ENCODE data around the gene RGS17. TPM values are rescaled to one million over a fixed set of nuclear protein-coding genes. Genes with fewer than 3 reads are reported as not detected.

Gene RGS17
- total RNA-seq, 4 donors from 2014 or later = 0.55 to 0.79 TPM; not detected in 2

DNA sequence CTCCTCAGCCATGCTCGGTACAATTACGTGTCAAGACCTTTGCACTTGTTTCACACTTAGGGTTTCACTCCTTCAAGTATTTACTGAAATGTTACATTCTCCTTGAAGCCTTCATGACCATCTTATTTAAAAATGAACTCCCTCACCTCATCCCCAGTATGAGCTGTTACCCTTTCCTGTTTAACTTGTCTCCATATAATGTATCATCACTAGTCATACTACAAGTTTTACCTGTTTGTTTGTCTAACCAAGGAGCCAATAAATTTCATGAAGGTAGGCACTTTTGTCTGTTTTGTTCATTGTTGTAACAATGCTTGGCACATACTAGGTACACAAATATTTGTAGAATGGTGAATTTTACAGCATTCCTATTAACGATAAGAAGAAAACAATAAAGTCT lies 82.5 kb downstream of the RGS17 start:
- TF ChIP-seq, protein P1, sequence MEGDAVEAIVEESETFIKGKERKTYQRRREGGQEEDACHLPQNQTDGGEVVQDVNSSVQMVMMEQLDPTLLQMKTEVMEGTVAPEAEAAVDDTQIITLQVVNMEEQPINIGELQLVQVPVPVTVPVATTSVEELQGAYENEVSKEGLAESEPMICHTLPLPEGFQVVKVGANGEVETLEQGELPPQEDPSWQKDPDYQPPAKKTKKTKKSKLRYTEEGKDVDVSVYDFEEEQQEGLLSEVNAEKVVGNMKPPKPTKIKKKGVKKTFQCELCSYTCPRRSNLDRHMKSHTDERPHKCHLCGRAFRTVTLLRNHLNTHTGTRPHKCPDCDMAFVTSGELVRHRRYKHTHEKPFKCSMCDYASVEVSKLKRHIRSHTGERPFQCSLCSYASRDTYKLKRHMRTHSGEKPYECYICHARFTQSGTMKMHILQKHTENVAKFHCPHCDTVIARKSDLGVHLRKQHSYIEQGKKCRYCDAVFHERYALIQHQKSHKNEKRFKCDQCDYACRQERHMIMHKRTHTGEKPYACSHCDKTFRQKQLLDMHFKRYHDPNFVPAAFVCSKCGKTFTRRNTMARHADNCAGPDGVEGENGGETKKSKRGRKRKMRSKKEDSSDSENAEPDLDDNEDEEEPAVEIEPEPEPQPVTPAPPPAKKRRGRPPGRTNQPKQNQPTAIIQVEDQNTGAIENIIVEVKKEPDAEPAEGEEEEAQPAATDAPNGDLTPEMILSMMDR (IDR thresholded peaks at IDR 0.05) = no peak
- TF ChIP-seq POLR2A (IDR thresholded peaks at IDR 0.05) = no peak
- TF ChIP-seq POLR2AphosphoS5 (IDR thresholded peaks at IDR 0.05) = no peak
- TF ChIP-seq EP300 (IDR thresholded peaks at IDR 0.05; ENCODE audit: low read depth) = no peak
- Histone ChIP-seq H3K27ac (no peak overlapping the region), H3K27me3 (no peaks in the 10 kb centered on the region), H3K36me3 (no peaks in the 10 kb centered on the region), H3K4me1 (peaks cover 0 to 15% (median 0%) of the 10 kb centered on the region in 4 donors), H3K9me3 (no peaks in the 10 kb centered on the region), H3K4me3 (no peak overlapping the region)
- 97 to 98% methylated on average over 3 of the region's 3 CpGs for WGBS, 2 donors (ENCODE audit: low coverage in 1 of 2)
- in situ Hi-C loops (cut with MboI; ENCODE audit: low pct_ligation_motif_present in 1 of 4, low pct_unique_long_range_greater_than_20kb in 1 of 4, low sequenced_read_pairs in 3 of 4) = loop anchor here in 3 of 4 donors (25.0 kb wide), 2 partner anchors 439 to 464 kb away; no protein-coding TSS in a partner anchor
- intact Hi-C loops (cut with DNase I; ENCODE audit: low total_unique reads) = no loop called here
- no peak for DNase-seq

DNA sequence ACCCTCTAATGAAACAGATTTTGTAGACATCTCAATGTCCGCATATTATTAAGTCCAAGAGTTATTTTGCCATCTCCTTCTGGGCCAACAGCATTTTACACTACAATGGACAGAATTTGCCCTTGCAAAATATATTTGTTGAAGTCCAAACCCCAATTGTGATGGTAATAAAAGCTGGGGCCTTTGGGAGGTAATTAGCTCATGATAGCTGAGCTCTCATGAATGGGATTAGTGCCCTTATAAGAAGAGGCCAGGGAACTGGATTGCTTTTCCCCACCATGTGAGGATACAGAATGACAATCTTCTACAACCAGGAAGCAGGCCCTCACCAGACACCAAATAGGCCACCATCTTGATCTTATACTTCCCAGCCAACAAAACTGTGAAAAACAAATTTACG lies 83.7 kb downstream of the RGS17 start:
- no peak for TF ChIP-seq EP300 (IDR thresholded peaks at IDR 0.05; ENCODE audit: low read depth)
- TF ChIP-seq, protein P1 (IDR thresholded peaks at IDR 0.05) = no peak
- TF ChIP-seq POLR2AphosphoS5 (IDR thresholded peaks at IDR 0.05) = no peak
- no peak for TF ChIP-seq POLR2A (IDR thresholded peaks at IDR 0.05)
- Histone ChIP-seq H3K27ac (no peak overlapping the region), H3K36me3 (no peaks in the 10 kb centered on the region), H3K27me3 (no peaks in the 10 kb centered on the region), H3K9me3 (no peaks in the 10 kb centered on the region), H3K4me1 (peaks cover 0 to 18% (median 0%) of the 10 kb centered on the region in 4 donors), H3K4me3 (no peak overlapping the region)
- intact Hi-C loops (cut with DNase I; ENCODE audit: low total_unique reads) = no loop called here
- 46 to 100% methylated on average over 1 to 2 of the region's 2 CpGs for WGBS, 2 donors (ENCODE audit: low coverage in 1 of 2)
- no peak for DNase-seq
- in situ Hi-C loops (cut with MboI; ENCODE audit: low pct_ligation_motif_present in 1 of 4, low pct_unique_long_range_greater_than_20kb in 1 of 4, low sequenced_read_pairs in 3 of 4) = loop anchor here in 3 of 4 donors (25.0 kb wide), 2 partner anchors 440 to 465 kb away; no protein-coding TSS in a partner anchor

DNA sequence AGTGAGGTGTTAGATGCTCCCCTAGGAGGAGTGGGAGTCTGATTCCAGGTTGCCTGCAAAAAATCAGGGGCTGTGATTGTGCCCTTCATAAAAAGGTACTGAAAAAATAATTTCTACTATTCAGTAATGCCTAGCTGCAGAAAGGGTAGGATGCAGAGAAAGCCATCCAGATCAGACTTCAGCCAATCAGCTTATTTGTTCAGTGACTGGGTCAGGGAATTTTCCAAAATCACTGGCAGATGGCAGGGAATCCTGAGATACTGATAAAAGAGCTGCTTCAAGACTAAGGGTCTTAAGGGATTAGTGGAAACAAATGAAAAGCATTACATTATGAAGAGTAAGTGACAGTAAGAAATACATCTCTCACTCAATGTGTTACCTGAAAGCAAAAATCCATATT lies 85.8 kb downstream of the RGS17 start:
- no peaks in the 10 kb centered on the region for H3K9me3 ChIP-seq
- in situ Hi-C loops (cut with MboI; ENCODE audit: low pct_ligation_motif_present in 1 of 4, low pct_unique_long_range_greater_than_20kb in 1 of 4, low sequenced_read_pairs in 3 of 4) = loop anchor here in 3 of 4 donors (25.0 kb wide), 2 partner anchors 442 to 467 kb away; no protein-coding TSS in a partner anchor
- no peak overlapping the region for H3K27ac ChIP-seq
- DNase-seq = no peak
- no peak overlapping the region for H3K4me3 ChIP-seq
- intact Hi-C loops (cut with DNase I; ENCODE audit: low total_unique reads) = no loop called here
- TF ChIP-seq POLR2A (IDR thresholded peaks at IDR 0.05) (no peak), EP300 (IDR thresholded peaks at IDR 0.05; ENCODE audit: low read depth) (no peak), POLR2AphosphoS5 (IDR thresholded peaks at IDR 0.05) (no peak)
- TF ChIP-seq, protein P1 (IDR thresholded peaks at IDR 0.05) = no peak
- H3K27me3 ChIP-seq = no peaks in the 10 kb centered on the region
- no peaks in the 10 kb centered on the region for H3K36me3 ChIP-seq
- peaks cover 0 to 18% (median 0%) of the 10 kb centered on the region in 4 donors for H3K4me1 ChIP-seq

DNA sequence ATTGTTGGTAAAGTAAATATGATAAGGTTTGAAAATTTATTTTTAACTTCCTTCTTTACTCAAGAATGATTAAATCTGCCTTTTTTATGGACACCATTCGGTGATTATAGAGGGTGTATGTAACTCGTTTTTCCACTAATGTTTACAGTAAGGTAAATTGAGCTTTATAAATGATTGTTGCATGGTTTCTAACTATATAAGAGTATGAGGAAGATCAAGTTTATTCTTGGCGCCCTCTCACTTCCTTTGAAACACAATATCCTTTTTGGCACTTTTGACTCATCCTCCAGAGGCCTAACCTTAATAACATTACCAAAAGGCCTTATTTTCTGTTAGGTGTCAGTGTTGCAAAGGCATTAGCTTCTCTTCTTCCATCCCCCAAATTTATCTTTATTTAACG lies 86.8 kb downstream of the RGS17 start:
- 40 to 49% methylated on average over 4 of the region's 4 CpGs for WGBS, 2 donors (ENCODE audit: low coverage in 1 of 2)
- no peak overlapping the region for H3K4me3 ChIP-seq
- intact Hi-C loops (cut with DNase I; ENCODE audit: low total_unique reads) = no loop called here
- H3K9me3 ChIP-seq = no peaks in the 10 kb centered on the region
- no peak for DNase-seq
- peaks cover 0 to 18% (median 0%) of the 10 kb centered on the region in 4 donors for H3K4me1 ChIP-seq
- peak overlapping the region in 2 of 4 donors; percentile 8 to 57 for H3K27ac ChIP-seq
- TF ChIP-seq, protein P1 (IDR thresholded peaks at IDR 0.05) = no peak
- TF ChIP-seq POLR2AphosphoS5 (IDR thresholded peaks at IDR 0.05) = no peak
- TF ChIP-seq EP300 (IDR thresholded peaks at IDR 0.05; ENCODE audit: low read depth) = no peak
- TF ChIP-seq POLR2A (IDR thresholded peaks at IDR 0.05) = no peak
- H3K27me3 ChIP-seq = no peaks in the 10 kb centered on the region
- in situ Hi-C loops (cut with MboI; ENCODE audit: low pct_ligation_motif_present in 1 of 4, low pct_unique_long_range_greater_than_20kb in 1 of 4, low sequenced_read_pairs in 3 of 4) = loop anchor here in 3 of 4 donors (25.0 kb wide), 2 partner anchors 443 to 468 kb away; no protein-coding TSS in a partner anchor
- H3K36me3 ChIP-seq = no peaks in the 10 kb centered on the region

Measured in transverse colon (tissue), 4 donors.